ENCODE results near the gene DESI1. TPM values are rescaled to one million over a fixed set of nuclear protein-coding genes. Genes with fewer than 3 reads are reported as not detected.
A peak's percentile ranks its signal among the peaks of the same experiment; 100 is the strongest.
"Not testable (repeated sequence)": the region's sequence is repeated elsewhere in the genome, so short reads cannot be mapped to it uniquely, and the experiment has no call there.

Gene DESI1
- total RNA-seq, 1 donor from 2014 or later, result 30.6 TPM

DNA sequence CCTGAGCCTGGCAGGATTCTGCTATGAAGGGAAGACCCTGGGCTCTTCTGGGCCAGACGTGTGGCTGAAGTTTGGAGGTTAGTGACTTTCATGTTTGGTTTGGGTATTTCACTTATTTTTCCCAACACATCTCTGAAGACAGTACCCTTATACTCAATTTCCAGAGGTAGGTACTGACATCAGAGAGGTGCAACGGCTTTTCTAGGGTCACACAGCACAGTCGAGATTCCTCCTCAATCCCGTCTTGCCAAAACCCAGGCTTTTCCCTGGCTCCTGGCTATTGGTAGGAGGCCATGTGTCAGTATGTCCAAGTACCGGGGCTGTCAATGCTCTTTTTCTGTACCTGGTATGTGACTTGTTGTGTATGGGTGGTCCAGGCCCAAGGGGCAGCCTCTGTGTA, 25.1 kb downstream of the DESI1 start:
- intact Hi-C loops (cut with DNase I), result loop anchor here (2.0 to 5.0 kb wide), 4 partner anchors 19 to 193 kb away; partner anchors contain the start of gene POLR3H
- no peak for DNase-seq (ENCODE audit: low spot score)

DNA sequence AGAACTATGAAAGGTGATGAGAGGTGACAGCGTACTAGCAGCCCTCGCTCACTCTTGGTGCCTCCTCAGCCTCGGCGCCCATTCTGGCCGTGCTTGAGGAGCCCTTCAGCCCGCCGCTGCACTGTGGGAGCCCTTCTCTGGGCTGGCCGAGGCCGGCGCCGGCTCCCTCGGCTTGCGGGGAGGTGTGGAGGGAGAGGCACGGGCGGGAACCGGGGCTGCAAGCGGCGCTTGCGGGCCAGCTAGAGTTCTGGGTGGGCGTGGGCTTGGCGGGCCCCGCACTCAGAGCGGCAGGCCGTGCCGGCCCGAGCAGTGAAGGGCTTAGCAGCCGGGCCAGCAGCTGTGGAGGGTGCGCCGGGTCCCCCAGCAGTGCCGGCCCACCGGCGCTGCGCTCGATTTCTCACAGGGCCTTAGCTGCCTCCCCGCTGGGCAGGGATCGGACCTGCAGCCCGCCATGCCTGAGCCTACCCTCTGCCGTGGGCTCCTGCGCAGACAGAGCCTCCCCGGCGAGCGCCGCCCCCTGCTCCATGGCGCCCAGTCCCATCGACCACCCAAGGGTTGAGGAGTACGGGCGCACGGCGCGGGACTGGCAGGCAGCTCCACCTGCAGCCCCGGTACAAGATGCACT, 27.4 kb downstream of the DESI1 start:
- intact Hi-C loops (cut with DNase I); DNase-seq (ENCODE audit: low spot score): not testable (repeated sequence)

- intact Hi-C loops (cut with DNase I), result no loop called here
- DNase-seq (ENCODE audit: low spot score), result peak; percentile 100
Measured at GRCh38 chr22:41589391-41590241, 31.2 kb downstream of the DESI1 start, which contains the start of gene PMM1. TSS of gene PMM1 (minus strand) at chr22:41589840. CDS start at chr22:41589805, 35 bp downstream.

DNA sequence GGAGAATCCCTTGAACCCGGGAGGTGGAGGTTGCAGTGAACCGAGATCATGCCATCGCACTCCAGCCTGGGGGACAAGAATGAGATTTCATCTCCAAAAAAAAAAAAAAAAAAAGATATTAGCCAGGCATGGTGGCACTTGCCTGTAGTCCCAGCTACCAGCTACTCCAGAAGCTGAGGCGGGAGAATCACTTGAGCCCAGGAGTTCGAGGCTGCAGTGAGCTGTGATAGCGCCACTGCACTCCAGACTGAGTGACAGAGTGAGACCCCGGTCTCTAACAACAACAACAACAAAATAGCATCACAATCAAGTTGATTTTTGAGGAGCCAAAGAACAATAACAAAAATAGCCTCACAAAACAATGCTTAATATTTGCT, 33.5 kb downstream of the DESI1 start:
- DNase-seq (ENCODE audit: low spot score), result no peak
- intact Hi-C loops (cut with DNase I), result no loop called here

DNA sequence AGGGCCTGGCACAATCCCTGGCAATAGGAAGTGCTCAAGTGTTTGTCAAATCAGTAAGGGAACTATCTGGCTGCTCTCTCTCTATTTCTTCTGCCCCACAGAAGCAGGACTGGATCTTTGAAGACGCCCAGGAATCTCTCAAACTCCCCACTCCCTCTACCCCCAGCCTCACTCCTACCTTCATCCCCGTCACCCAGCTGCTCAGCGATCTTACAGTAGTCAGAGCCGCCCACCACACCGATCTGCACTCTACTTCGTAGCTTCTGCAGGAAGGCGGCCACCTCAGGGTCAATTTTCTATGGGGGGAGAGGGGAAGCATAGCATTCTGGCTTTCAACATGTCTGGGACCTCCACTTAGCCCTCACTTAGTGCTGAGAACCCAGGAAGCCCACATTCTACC, 34.9 kb downstream of the DESI1 start:
- no peak for DNase-seq (ENCODE audit: low spot score)
- intact Hi-C loops (cut with DNase I), result no loop called here

- no peak for DNase-seq (ENCODE audit: low spot score)
- intact Hi-C loops (cut with DNase I), result no loop called here
Measured at GRCh38 chr22:41584881-41585280, 36.0 kb downstream of the DESI1 start.

DNA sequence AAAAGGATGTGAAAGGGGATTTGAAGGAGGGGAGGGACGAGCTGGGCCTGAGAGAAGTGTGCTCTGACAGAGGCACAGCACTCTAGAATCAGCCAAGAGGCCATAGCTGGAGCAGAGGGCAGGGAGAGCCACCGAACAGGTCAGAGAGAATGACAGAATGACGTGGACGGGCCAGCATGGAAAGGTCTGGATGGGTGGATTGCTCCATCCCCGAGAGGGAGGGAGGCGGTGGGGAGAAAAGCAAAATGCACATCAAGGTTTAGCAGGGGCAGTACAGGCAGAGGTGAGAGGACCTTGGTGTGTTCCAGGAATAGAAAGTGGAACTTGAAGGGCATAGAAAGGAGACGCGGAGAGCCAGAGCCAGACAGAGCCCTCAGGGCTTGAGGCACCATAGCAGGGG, 38.1 kb downstream of the DESI1 start:
- intact Hi-C loops (cut with DNase I), result no loop called here
- no peak for DNase-seq (ENCODE audit: low spot score)

- intact Hi-C loops (cut with DNase I), result no loop called here
Measured at GRCh38 chr22:41579997-41580355, 40.9 kb downstream of the DESI1 start.

DNA sequence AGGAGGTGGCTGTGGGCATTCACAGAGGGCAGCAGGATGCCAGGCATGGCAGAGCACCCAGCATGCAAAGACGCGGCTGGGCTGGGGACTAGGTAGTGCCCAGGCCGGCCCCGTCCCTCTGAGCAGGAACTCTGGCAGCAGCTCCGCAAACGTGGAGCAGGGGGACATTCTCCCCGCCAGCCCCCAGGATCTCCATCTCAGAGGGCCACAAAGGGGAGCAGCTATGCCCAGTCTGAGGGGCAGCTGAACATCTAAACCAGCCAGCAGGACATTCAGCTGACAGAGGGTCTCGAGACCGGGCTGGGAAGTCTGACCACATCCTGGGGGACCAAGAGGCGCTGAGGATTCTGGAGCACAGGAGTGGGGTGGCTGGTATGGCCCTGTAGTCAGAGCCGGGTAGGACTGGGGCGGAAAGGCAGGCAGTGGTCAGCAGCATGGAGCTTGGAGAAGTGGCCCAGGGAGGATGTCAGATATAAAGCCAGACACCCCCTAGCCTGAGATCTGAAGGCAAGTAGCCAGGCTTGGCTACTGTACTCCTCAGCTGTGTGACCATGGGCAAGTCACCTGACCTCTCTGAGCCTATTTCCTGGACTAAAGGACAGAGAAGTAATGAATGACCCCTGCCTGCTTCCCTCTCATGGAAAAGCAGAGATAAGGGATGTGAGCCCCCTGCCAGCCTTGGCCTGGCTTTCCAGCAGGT, 41.4 kb downstream of the DESI1 start:
- intact Hi-C loops (cut with DNase I), result no loop called here
- DNase-seq (ENCODE audit: low spot score), result no peak

More at GRCh38 chr22:41579997-41580355, 40.9 kb downstream of the DESI1 start:
- DNase-seq (ENCODE audit: low spot score), result no peak

- intact Hi-C loops (cut with DNase I), result no loop called here
Measured at GRCh38 chr22:41578818-41579217, 42.0 kb downstream of the DESI1 start.

GRCh38 chr22:41578114-41578513, 42.7 kb downstream of the DESI1 start:
- DNase-seq (ENCODE audit: low spot score), result no peak
- intact Hi-C loops (cut with DNase I), result no loop called here

More at GRCh38 chr22:41578818-41579217, 42.0 kb downstream of the DESI1 start:
- DNase-seq (ENCODE audit: low spot score), result no peak

- intact Hi-C loops (cut with DNase I), result loop anchor here (2.0 kb wide), 1 partner anchor 20 kb away; no protein-coding TSS in a partner anchor
- no peak for DNase-seq (ENCODE audit: low spot score)
Measured at GRCh38 chr22:41576877-41577276, 44.0 kb downstream of the DESI1 start.

DNA sequence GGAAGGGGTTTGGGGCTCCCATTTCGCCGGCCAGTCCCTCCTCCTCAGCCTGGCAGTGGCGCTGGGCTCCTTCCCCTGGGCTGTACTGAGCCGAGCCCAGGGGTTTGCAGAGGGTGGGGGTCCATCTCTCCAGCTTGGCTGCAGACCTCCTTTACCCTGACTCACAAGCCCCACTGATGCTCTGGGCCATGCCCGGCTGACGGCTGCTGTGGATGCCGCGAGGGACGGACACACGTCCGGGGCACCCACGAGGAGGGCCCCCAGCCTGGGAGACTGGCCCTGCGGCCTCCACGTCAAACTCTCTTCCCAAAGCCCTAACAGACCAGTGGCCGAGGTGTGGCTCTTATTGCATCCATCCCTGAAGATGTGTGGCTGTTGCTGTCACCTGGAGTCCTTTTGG, 45.3 kb downstream of the DESI1 start:
- DNase-seq (ENCODE audit: low spot score), result no peak

GRCh38 chr22:41574847-41575381, 45.9 kb downstream of the DESI1 start:
- intact Hi-C loops (cut with DNase I), result no loop called here
- peak; percentile 84 for DNase-seq (ENCODE audit: low spot score)

More for the DNA sequence above, 45.3 kb downstream of the DESI1 start:
- intact Hi-C loops (cut with DNase I), result no loop called here

- intact Hi-C loops (cut with DNase I), result no loop called here
- DNase-seq (ENCODE audit: low spot score), result no peak
Measured at GRCh38 chr22:41573677-41574076, 47.2 kb downstream of the DESI1 start.

GRCh38 chr22:41572305-41572704, 48.5 kb downstream of the DESI1 start:
- DNase-seq (ENCODE audit: low spot score); intact Hi-C loops (cut with DNase I): not testable (repeated sequence)

- intact Hi-C loops (cut with DNase I), result no loop called here
- DNase-seq (ENCODE audit: low spot score), result no peak
Measured at GRCh38 chr22:41571786-41572185, 49.1 kb downstream of the DESI1 start.

DNA sequence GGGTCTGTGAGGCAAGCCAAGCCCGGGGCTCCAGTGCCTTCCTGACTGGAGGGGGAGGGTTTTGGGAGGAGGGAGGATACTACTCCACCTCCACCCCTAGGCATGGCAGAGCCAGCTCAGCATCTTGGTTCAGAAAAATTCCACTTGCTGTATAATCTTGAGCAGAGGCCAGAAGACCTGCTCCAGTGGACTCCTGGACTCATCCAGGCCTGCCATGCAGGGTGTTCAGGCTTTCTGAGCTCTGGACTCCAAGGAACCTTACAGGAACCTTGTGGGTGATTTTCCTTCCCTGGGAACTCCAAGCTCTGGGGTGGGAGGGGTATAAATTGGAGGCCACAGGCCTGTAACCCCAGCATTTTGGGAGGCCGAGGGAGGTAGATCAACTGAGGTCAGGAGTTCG, 50.6 kb downstream of the DESI1 start:
- intact Hi-C loops (cut with DNase I), result no loop called here
- DNase-seq (ENCODE audit: low spot score), result no peak

GRCh38 chr22:41568811-41569210, 52.0 kb downstream of the DESI1 start:
- intact Hi-C loops (cut with DNase I), result no loop called here

DNA sequence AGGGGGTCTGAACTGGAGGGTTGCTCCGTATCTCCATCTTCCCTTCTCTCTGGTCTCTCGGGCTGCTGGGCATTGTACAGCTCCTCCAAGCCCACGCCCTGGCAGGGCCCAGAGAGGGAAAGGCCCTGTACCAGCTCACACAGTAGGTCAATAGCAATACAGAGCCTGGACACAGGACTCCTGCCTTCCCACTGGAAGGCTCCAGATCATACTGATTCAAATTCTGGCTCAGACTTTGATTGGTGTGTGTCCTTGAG, 53.4 kb downstream of the DESI1 start:
- no peak for DNase-seq (ENCODE audit: low spot score)
- intact Hi-C loops (cut with DNase I), result no loop called here

More at GRCh38 chr22:41568811-41569210, 52.0 kb downstream of the DESI1 start:
- no peak for DNase-seq (ENCODE audit: low spot score)
